GM03348 (cell line): Measurements from ENCODE around the gene DEFB113.

Experiments used
- DNase-seq: peaks from one replicate; pipeline ENCODE4 v3.0.0; 2012; ENCODE audit warnings: low spot score

Gene DEFB113

GRCh38 chr6:49935387-49935786, 34.0 kb downstream of the DEFB113 start:
- DNase-seq: no peak

DNA sequence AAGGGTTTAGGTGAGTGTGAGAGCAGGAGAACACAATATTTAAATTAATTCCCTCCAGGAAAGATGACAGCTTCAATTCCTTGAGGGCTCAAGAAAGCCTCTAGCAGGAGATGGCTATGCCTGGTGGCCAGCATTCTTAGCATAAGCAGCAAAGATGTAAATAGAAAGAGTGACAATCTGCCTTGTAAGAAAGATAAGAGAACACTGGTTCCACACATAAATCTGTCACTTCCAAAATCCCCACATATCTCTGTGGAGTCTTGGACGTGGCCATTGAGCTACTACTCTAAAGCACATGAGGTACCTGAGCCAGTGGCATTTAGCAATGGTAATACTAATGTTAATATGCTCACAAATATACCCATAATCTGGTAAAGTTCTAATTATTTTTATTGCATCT, 34.7 kb downstream of the DEFB113 start:
- no peak for DNase-seq

GRCh38 chr6:49933526-49933925, 35.9 kb downstream of the DEFB113 start:
- no peak for DNase-seq

GRCh38 chr6:49929340-49929739, 40.1 kb downstream of the DEFB113 start:
- no peak for DNase-seq

DNA sequence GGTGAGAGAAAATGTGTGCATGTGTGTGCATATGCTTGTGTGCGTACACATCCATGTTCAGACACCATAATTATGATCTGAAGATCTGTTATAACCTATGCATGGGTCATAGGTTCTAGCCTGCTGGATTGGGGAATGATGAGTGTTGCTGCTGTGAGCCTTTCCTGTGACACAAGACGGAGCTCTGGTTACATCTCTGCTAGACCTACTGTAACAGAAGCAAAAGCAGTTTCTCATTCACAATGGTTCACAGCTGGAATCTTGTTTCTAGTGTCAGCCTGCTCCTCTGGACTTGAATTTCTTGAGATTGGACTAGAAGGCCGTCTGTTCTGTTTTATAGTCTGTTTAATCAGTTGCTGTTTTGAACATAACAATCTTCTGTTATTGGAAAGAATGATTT, 45.6 kb downstream of the DEFB113 start:
- DNase-seq: no peak

- no peak for DNase-seq
Observed at GRCh38 chr6:49919935-49920644, 49.3 kb downstream of the DEFB113 start.

DNA sequence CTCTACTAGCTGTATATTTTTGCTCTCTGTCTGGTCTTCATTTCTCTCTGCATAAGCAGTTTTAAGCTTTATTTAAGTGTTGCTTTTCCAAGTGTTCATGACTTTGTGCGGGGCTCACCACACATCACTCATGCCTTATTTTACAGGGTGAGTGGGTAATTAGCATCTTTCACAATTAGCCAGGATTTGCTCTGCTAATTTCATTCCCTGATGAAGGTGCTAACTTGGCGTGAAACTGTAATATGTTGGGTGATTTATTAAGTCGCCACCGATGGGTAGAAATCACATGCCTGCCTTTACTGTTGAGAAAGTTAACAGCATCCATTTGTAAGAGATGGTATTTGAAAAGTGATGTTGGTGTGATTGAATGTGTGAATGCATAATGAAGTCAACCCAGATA, 50.2 kb downstream of the DEFB113 start:
- DNase-seq: no peak

GRCh38 chr6:49918787-49919186, 50.6 kb downstream of the DEFB113 start:
- no peak for DNase-seq
